ENCODE results near the gene SLCO4C1.
"Not testable (repeated sequence)": the region's sequence is repeated elsewhere in the genome, so short reads cannot be mapped to it uniquely, and the experiment has no call there.

The SLCO4C1 gene

GRCh38 chr5:102296178-102296817 is at the start of gene SLCO4C1:
Gene SLCO4C1, minus strand, starts transcription at chr5:102296284. Its CDS starts 22 bp downstream, at chr5:102296262.
- DNase-seq = peak; percentile 82 to 86

- DNase-seq = no peak
Observed at GRCh38 chr5:102341681-102342288, 45.7 kb upstream of the SLCO4C1 start.

GRCh38 chr5:102324714-102325113 is 28.6 kb upstream of the SLCO4C1 start:
- no peak for DNase-seq

- DNase-seq = not testable (repeated sequence)
Observed at GRCh38 chr5:102318801-102319200, 22.7 kb upstream of the SLCO4C1 start.

- DNase-seq = no peak
Observed at GRCh38 chr5:102314328-102314727, 18.2 kb upstream of the SLCO4C1 start.

GRCh38 chr5:102313912-102314311 is 17.8 kb upstream of the SLCO4C1 start:
- DNase-seq = no peak

- no peak for DNase-seq
Observed at GRCh38 chr5:102312586-102313370, 16.7 kb upstream of the SLCO4C1 start.

- no peak for DNase-seq
Observed at GRCh38 chr5:102309586-102309985, 13.5 kb upstream of the SLCO4C1 start.

GRCh38 chr5:102307232-102307631 is 11.1 kb upstream of the SLCO4C1 start:
- no peak for DNase-seq

- no peak for DNase-seq
Observed at GRCh38 chr5:102306121-102306520, 10.0 kb upstream of the SLCO4C1 start.

GRCh38 chr5:102295534-102296177 is 428 bp downstream of the SLCO4C1 start:
- DNase-seq = peak; percentile 18 to 22

GRCh38 chr5:102294886-102295395 is 1.1 kb downstream of the SLCO4C1 start:
- DNase-seq = no peak

- no peak for DNase-seq
Observed at GRCh38 chr5:102290004-102290403, 6.1 kb downstream of the SLCO4C1 start.

- DNase-seq = no peak
Observed at GRCh38 chr5:102289251-102289899, 6.7 kb downstream of the SLCO4C1 start.

- no peak for DNase-seq
Observed at GRCh38 chr5:102288630-102289029, 7.5 kb downstream of the SLCO4C1 start.

GRCh38 chr5:102286476-102286875 is 9.6 kb downstream of the SLCO4C1 start:
- DNase-seq = no peak

- no peak for DNase-seq
Observed at GRCh38 chr5:102283102-102283797, 12.8 kb downstream of the SLCO4C1 start.

- no peak for DNase-seq
Observed at GRCh38 chr5:102279711-102280110, 16.4 kb downstream of the SLCO4C1 start.

- DNase-seq = no peak
Observed at GRCh38 chr5:102278231-102278630, 17.9 kb downstream of the SLCO4C1 start.

GRCh38 chr5:102277144-102277543 is 18.9 kb downstream of the SLCO4C1 start:
- DNase-seq = no peak

- DNase-seq = no peak
Observed at GRCh38 chr5:102271759-102272158, 24.3 kb downstream of the SLCO4C1 start.

GRCh38 chr5:102270036-102270435 is 26.0 kb downstream of the SLCO4C1 start:
- DNase-seq = no peak

All from activated T-cell treated with anti-CD3 and anti-CD28 coated beads, Interleukin-2, amount 50 U/mL, for 48 hours (primary cell).